Measurements from ENCODE around the gene BRME1. TPM values are rescaled to one million over a fixed set of nuclear protein-coding genes. Genes with fewer than 3 reads are reported as not detected.
A peak's percentile ranks its signal among the peaks of the same experiment; 100 is the strongest.

Gene BRME1
- polyA plus RNA-seq, 2 of the 4 experiments (the other 2 are of a cell fraction), result 0.12 to 1.2 TPM

- TF ChIP-seq, protein P1, sequence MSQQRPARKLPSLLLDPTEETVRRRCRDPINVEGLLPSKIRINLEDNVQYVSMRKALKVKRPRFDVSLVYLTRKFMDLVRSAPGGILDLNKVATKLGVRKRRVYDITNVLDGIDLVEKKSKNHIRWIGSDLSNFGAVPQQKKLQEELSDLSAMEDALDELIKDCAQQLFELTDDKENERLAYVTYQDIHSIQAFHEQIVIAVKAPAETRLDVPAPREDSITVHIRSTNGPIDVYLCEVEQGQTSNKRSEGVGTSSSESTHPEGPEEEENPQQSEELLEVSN (IDR thresholded peaks at IDR 0.05; ENCODE audit: borderline replicate concordance, low read depth), result no peak
Measured at GRCh38 chr19:13839130-13839937, 66.6 kb downstream of the BRME1 start (continued).

GRCh38 chr19:13838435-13839129 is 67.3 kb downstream of the BRME1 start:
- ATAC-seq, result peak in 1 of 2 experiments; percentile 2; a peak in 2 of 6 replicates
- Histone ChIP-seq H3K9me3 (no peaks in the 10 kb centered on the region), H3K4me1 (peaks cover 57% of the 10 kb centered on the region), H3K4me2 (peak overlapping the region; percentile 100), H3K4me3 (peak overlapping the region; percentile 95), H3K27ac (peak overlapping the region; percentile 100)
- no peak for TF ChIP-seq USF2 (IDR thresholded peaks at IDR 0.05)
- TF ChIP-seq, protein P2, sequence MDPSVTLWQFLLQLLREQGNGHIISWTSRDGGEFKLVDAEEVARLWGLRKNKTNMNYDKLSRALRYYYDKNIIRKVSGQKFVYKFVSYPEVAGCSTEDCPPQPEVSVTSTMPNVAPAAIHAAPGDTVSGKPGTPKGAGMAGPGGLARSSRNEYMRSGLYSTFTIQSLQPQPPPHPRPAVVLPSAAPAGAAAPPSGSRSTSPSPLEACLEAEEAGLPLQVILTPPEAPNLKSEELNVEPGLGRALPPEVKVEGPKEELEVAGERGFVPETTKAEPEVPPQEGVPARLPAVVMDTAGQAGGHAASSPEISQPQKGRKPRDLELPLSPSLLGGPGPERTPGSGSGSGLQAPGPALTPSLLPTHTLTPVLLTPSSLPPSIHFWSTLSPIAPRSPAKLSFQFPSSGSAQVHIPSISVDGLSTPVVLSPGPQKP (IDR thresholded peaks at IDR 0.05; ENCODE audit: low read depth, low read length), result no peak
- no peak for TF ChIP-seq ZNF302 (CRISPR knock-in tag; IDR thresholded peaks at IDR 0.05)
- TF ChIP-seq PBX3 (IDR thresholded peaks at IDR 0.05), result no peak
- no peak for TF ChIP-seq RCOR1 (IDR thresholded peaks at IDR 0.05; ENCODE audit: low read depth, low read length)
- TF ChIP-seq CTCF (IDR thresholded peaks at IDR 0.05), result no peak
- TF ChIP-seq CHD2 (IDR thresholded peaks at IDR 0.05; ENCODE audit: low read length, partially characterized antibody), result no peak
- no peak for TF ChIP-seq HOXB13 (CRISPR knock-in tag; IDR thresholded peaks at IDR 0.05; ENCODE audit: low read depth)
- no peak for TF ChIP-seq JUN (IDR thresholded peaks at IDR 0.05)
- TF ChIP-seq SMC3 (IDR thresholded peaks at IDR 0.05), result no peak
- TF ChIP-seq BHLHE40 (IDR thresholded peaks at IDR 0.05; ENCODE audit: low read depth, low read length), result no peak
- TF ChIP-seq ZSCAN20 (CRISPR knock-in tag; IDR thresholded peaks at IDR 0.05), result no peak
- no peak for TF ChIP-seq CBX8 (IDR thresholded peaks at IDR 0.05)
- no peak for TF ChIP-seq CBX2 (IDR thresholded peaks at IDR 0.05; ENCODE audit: borderline replicate concordance, low read depth)
- no peak for TF ChIP-seq CHD4 (IDR thresholded peaks at IDR 0.05; ENCODE audit: borderline replicate concordance)
- TF ChIP-seq PHF8 (IDR thresholded peaks at IDR 0.05; ENCODE audit: borderline replicate concordance, low read depth), result no peak
- TF ChIP-seq EHMT2 (IDR thresholded peaks at IDR 0.05; ENCODE audit: low read depth), result no peak
- no peak for TF ChIP-seq TP53 (CRISPR knock-in tag; IDR thresholded peaks at IDR 0.05)
- 24% methylated on average over 14 of the region's 18 CpGs for WGBS (ENCODE audit: missing lambda C conversion rate)
- no peak for FAIRE-seq
- no peak for DNase-seq (ENCODE audit: low read depth in 1 of 2, low spot score in 1 of 2)
- ChIA-PET POLR2A (interaction anchor here (0.9 to 4.2 kb wide), 3 partner anchors 9 to 40 kb away, joined by 3 to 41 read pairs (median 4); no protein-coding TSS in a partner anchor), CTCF (interaction anchor here (10.7 kb wide), 1 partner anchor 18 kb away, joined by 271 read pairs; no protein-coding TSS in a partner anchor)

Data from A549 (cell line).